CD14-positive monocyte (primary cell): ENCODE measurements around the gene BAG3. TPM values are rescaled to one million over a fixed set of nuclear protein-coding genes. Genes with fewer than 3 reads are reported as not detected.

Source experiments
- DNase-seq, 3 donors: peaks; one replicate each; pipeline ENCODE4 v3.0.0-alpha.2; 2011 to 2022
- H2AFZ ChIP-seq: 2 replicates; pipeline ENCODE4 v1.6.0; 2012; ENCODE audit warnings: mild to moderate bottlenecking, low read depth, low read length, inconsistent platforms; ENCODE audit not compliant: insufficient read depth, poor library complexity, severe bottlenecking
- H3K27ac ChIP-seq, 2 donors: 1 replicate in 1 of 2; 2 replicates in 1 of 2; pipeline ENCODE4 v1.5.1; 2012 to 2013; ENCODE audit warnings: low read length in 2 of 2, control low read depth in 1 of 2, inconsistent platforms in 1 of 2, low read depth in 1 of 2, mild to moderate bottlenecking in 1 of 2
- H3K27me3 ChIP-seq, 2 donors: one replicate each; pipeline versions ENCODE4 v1.6.0 to v1.6.1; 2011 to 2013; ENCODE audit warnings: low read length in 2 of 2; ENCODE audit not compliant: control insufficient read depth in 2 of 2, insufficient read depth in 2 of 2
- H3K36me3 ChIP-seq, 2 donors: replicated peaks in 1 of 2; 1 replicate in 1 of 2; 2 replicates in 1 of 2; pipeline versions ENCODE4 v1.5.1 to v1.6.1; 2012 to 2013; ENCODE audit warnings: low read length in 2 of 2, control low read depth in 1 of 2, inconsistent platforms in 1 of 2, mild to moderate bottlenecking in 1 of 2; ENCODE audit not compliant: insufficient read depth in 2 of 2, control insufficient read depth in 1 of 2
- H3K4me1 ChIP-seq, 2 donors: 1 replicate in 1 of 2; 2 replicates in 1 of 2; pipeline versions ENCODE4 v1.5.1 to v1.6.1; 2012 to 2013; ENCODE audit warnings: low read length in 2 of 2, control low read depth in 1 of 2, inconsistent platforms in 1 of 2, mild to moderate bottlenecking in 1 of 2, moderate library complexity in 1 of 2; ENCODE audit not compliant: insufficient read depth in 2 of 2, control insufficient read depth in 1 of 2
- H3K4me2 ChIP-seq: replicated peaks from 2 replicates; pipeline ENCODE3; 2012; ENCODE audit warnings: low read length, moderate library complexity, mild to moderate bottlenecking; ENCODE audit not compliant: poor library complexity, severe bottlenecking; ENCODE audit errors: extremely low read depth
- H3K4me3 ChIP-seq, 3 experiments: fragments of 200-600 bp in 1 of 3; sonication (generic) in 1 of 3; replicated peaks in 1 of 3; 1 replicate in 2 of 3; 2 replicates in 1 of 3; pipeline ENCODE4 v1.5.1; 2011 to 2013; ENCODE audit warnings: low read length in 3 of 3, mild to moderate bottlenecking in 3 of 3, control low read depth in 2 of 3, low read depth in 2 of 3, inconsistent platforms in 1 of 3, moderate library complexity in 1 of 3
- H3K79me2 ChIP-seq: 2 replicates; pipeline ENCODE4 v1.6.0; 2012; ENCODE audit warnings: mild to moderate bottlenecking, control low read depth, inconsistent platforms, low read length, moderate library complexity; ENCODE audit not compliant: insufficient read depth
- H3K9ac ChIP-seq: 2 replicates; pipeline ENCODE4 v1.6.0; 2017; ENCODE audit warnings: low read length, mild to moderate bottlenecking; ENCODE audit not compliant: insufficient read depth, poor library complexity, severe bottlenecking
- H3K9me3 ChIP-seq, 2 donors: replicated peaks in 1 of 2; 1 replicate in 1 of 2; 2 replicates in 1 of 2; pipeline versions ENCODE4 v1.5.1 to v1.6.1; 2012 to 2013; ENCODE audit warnings: low read length in 2 of 2, control low read depth in 1 of 2; ENCODE audit not compliant: control insufficient read depth in 1 of 2, insufficient read depth in 1 of 2
- H4K20me1 ChIP-seq: 2 replicates; pipeline ENCODE4 v1.6.0; 2012; ENCODE audit warnings: mild to moderate bottlenecking, low read length, control low read depth, moderate library complexity; ENCODE audit not compliant: insufficient read depth
- H3K27ac Mint-ChIP-seq, 7 donors: one replicate each; pipeline ENCODE4 v1.8.0; 2020; ENCODE audit warnings: mild to moderate bottlenecking in 7 of 7, mixed read lengths in 7 of 7, moderate library complexity in 6 of 7, inconsistent platforms in 2 of 7
- H3K27me3 Mint-ChIP-seq, 3 donors: one replicate each; pipeline ENCODE4 v1.8.0; 2021 to 2022; ENCODE audit warnings: low read depth in 3 of 3, mild to moderate bottlenecking in 3 of 3, mixed read lengths in 3 of 3, moderate library complexity in 3 of 3, inconsistent platforms in 1 of 3
- H3K36me3 Mint-ChIP-seq, 2 donors: one replicate each; pipeline ENCODE4 v1.8.0; 2020; ENCODE audit warnings: mixed read lengths in 2 of 2, inconsistent platforms in 1 of 2, mild to moderate bottlenecking in 1 of 2
- H3K4me1 Mint-ChIP-seq: one replicate; pipeline ENCODE4 v1.8.0; 2020; ENCODE audit warnings: mild to moderate bottlenecking, mixed read lengths
- H3K4me3 Mint-ChIP-seq, 2 donors: one replicate each; pipeline ENCODE4 v1.8.0; 2020; ENCODE audit warnings: mild to moderate bottlenecking in 2 of 2, mixed read lengths in 2 of 2, moderate library complexity in 1 of 2
- H3K9me3 Mint-ChIP-seq, 7 donors: one replicate each; pipeline ENCODE4 v1.8.0; 2020 to 2022; ENCODE audit warnings: mixed read lengths in 7 of 7, mild to moderate bottlenecking in 6 of 7, moderate library complexity in 6 of 7, inconsistent platforms in 2 of 7
- CTCF ChIP-seq: fragments of 200-600 bp; IDR thresholded peaks from one replicate; pipeline ENCODE4 v1.8.0; 2022; ENCODE audit warnings: antibody characterized with exemption, mild to moderate bottlenecking
- WGBS: methylation state at CpG from one replicate; pipeline ENCODE4 v1.1.5; 2013; ENCODE audit warnings: missing lambda C conversion rate; ENCODE audit not compliant: insufficient coverage; 5-methylcytosine and 5-hydroxymethylcytosine counted together
- intact Hi-C, 2 donors: fragments of 100-400 bp; cut with micrococcal nuclease; formaldehyde crosslinking; loops; one replicate each; pipeline versions ENCODE4 v1.15.0 to v1.15.1; 2023
- polyA plus RNA-seq, 3 donors: library from polyadenylated mRNA; depleted of rRNA in 1 of 3; unstranded in 2 of 3; stranded (reverse) in 1 of 3; fragments of 300-500 nt in 2 of 3; fragments of >200 nt in 1 of 3; fragmentation: Illumina TruSeq in 2 of 3; gene quantifications; 1 replicate in 2 of 3; 2 replicates in 1 of 3; pipeline ENCODE4 v1.2.3, GENCODE V29; 2012 to 2021

The BAG3 gene
- polyA plus RNA-seq, 3 donors: 1.0 to 10.2 (median 2.8) TPM

- Histone ChIP-seq H3K36me3 (peaks cover 8 to 36% of the 10 kb centered on the region in 2 donors), H3K4me2 (no peak overlapping the region), H3K27me3 (no peaks in the 10 kb centered on the region), H3K4me1 (no peaks in the 10 kb centered on the region), H3K9me3 (no peaks in the 10 kb centered on the region), H3K79me2 (no peaks in the 10 kb centered on the region), H3K4me3 (no peak overlapping the region), H3K27ac (no peak overlapping the region), H3K9ac (no peak overlapping the region), H4K20me1 (peaks cover 6% of the 10 kb centered on the region), H2AFZ (no peak overlapping the region)
- Mint-ChIP-seq H3K27ac (peak overlapping the region in 2 of 7 donors; percentile 7 to 71), H3K4me3 (no peak overlapping the region), H3K4me1 (peaks cover 7% of the 10 kb centered on the region), H3K9me3 (no peaks in the 10 kb centered on the region), H3K27me3 (peaks cover 2 to 7% (median 4%) of the 10 kb centered on the region in 3 donors), H3K36me3 (peaks cover 33 to 35% of the 10 kb centered on the region in 2 donors)
- no peak for TF ChIP-seq CTCF
- intact Hi-C loops: no loop called here
- DNase-seq: no peak
- WGBS: 92% methylated on average over 5 of the region's 6 CpGs
Observed at GRCh38 chr10:119668461-119668860, 17.3 kb downstream of the BAG3 start.

GRCh38 chr10:119669331-119669730 lies 18.2 kb downstream of the BAG3 start:
- TF ChIP-seq CTCF: no peak
- intact Hi-C loops: no loop called here
- H3K4me3 Mint-ChIP-seq: no peak overlapping the region
- no peaks in the 10 kb centered on the region for H3K79me2 ChIP-seq
- no peak overlapping the region for H3K9ac ChIP-seq
- DNase-seq: no peak
- H3K9me3 ChIP-seq: no peaks in the 10 kb centered on the region
- H3K27me3 ChIP-seq: no peaks in the 10 kb centered on the region
- H3K4me3 ChIP-seq: no peak overlapping the region
- H4K20me1 ChIP-seq: peaks cover under 1% of the 10 kb centered on the region
- H3K36me3 ChIP-seq: peaks cover 12 to 45% of the 10 kb centered on the region in 2 donors
- H3K4me1 Mint-ChIP-seq: peaks cover 7% of the 10 kb centered on the region
- H3K4me2 ChIP-seq: no peak overlapping the region
- H3K27ac Mint-ChIP-seq: no peak overlapping the region
- no peaks in the 10 kb centered on the region for H3K4me1 ChIP-seq
- H3K27ac ChIP-seq: no peak overlapping the region
- H3K36me3 Mint-ChIP-seq: peaks cover 41 to 44% of the 10 kb centered on the region in 2 donors
- peaks cover 2 to 9% (median 4%) of the 10 kb centered on the region in 3 donors for H3K27me3 Mint-ChIP-seq
- 100% methylated on average over 1 of the region's 5 CpGs for WGBS
- H3K9me3 Mint-ChIP-seq: no peaks in the 10 kb centered on the region
- no peak overlapping the region for H2AFZ ChIP-seq
